HUDEP-2 (cell line): ENCODE measurements around the gene ERP27.

Experiments
- DNase-seq, 76 experiments: peaks; one replicate each; lab custom pipeline; 2025; ENCODE audit not compliant: unreplicated experiment in 76 of 76; lab: John Stamatoyannopoulos, UW

The ERP27 gene

GRCh38 chr12:14960548-14961465 lies 22.5 kb upstream of the ERP27 start:
- DNase-seq = peak in 25 of 76 experiments; percentile 17 to 60 (median 30)

- no peak for DNase-seq
These were observed 21.7 kb upstream of the ERP27 start for GRCh38 chr12:14959916-14960496.

- DNase-seq = no peak
These were observed 21.1 kb upstream of the ERP27 start for GRCh38 chr12:14959463-14959862.

GRCh38 chr12:14959126-14959440 lies 20.7 kb upstream of the ERP27 start:
- DNase-seq = no peak

GRCh38 chr12:14958361-14959125 lies 20.2 kb upstream of the ERP27 start:
- no peak for DNase-seq

GRCh38 chr12:14957551-14958168 lies 19.3 kb upstream of the ERP27 start:
- no peak for DNase-seq

- DNase-seq = no peak
These were observed 18.6 kb upstream of the ERP27 start for GRCh38 chr12:14956905-14957304.

- no peak for DNase-seq
These were observed 17.9 kb upstream of the ERP27 start for GRCh38 chr12:14956024-14956891.

GRCh38 chr12:14954269-14954668 lies 15.9 kb upstream of the ERP27 start:
- DNase-seq = no peak

GRCh38 chr12:14953752-14954151 lies 15.4 kb upstream of the ERP27 start:
- no peak for DNase-seq

GRCh38 chr12:14952299-14952921 lies 14.1 kb upstream of the ERP27 start:
- DNase-seq = no peak

- DNase-seq = no peak
These were observed 13.5 kb upstream of the ERP27 start for GRCh38 chr12:14951851-14952250.

GRCh38 chr12:14950982-14951746 lies 12.8 kb upstream of the ERP27 start:
- DNase-seq = no peak

GRCh38 chr12:14950421-14950820 lies 12.1 kb upstream of the ERP27 start:
- DNase-seq = no peak

GRCh38 chr12:14949631-14950030 lies 11.3 kb upstream of the ERP27 start:
- no peak for DNase-seq

- peak in 2 of 76 experiments; percentile 12 to 22 for DNase-seq
These were observed 10.3 kb upstream of the ERP27 start for GRCh38 chr12:14948672-14949071.

GRCh38 chr12:14946861-14947260 lies 8.5 kb upstream of the ERP27 start:
- no peak for DNase-seq

GRCh38 chr12:14946162-14946561 lies 7.8 kb upstream of the ERP27 start:
- DNase-seq = no peak
